NOMO-1 treated with dmso at 0.1 percent for 144 hours (cell line): ENCODE measurements around the gene BMP4.

Experiments
- DNase-seq: peaks from one replicate; lab custom pipeline; 2025; ENCODE audit not compliant: unreplicated experiment; lab: John Stamatoyannopoulos, UW

The BMP4 gene

GRCh38 chr14:53947094-53947445, 9.6 kb downstream of the BMP4 start:
- no peak for DNase-seq

GRCh38 chr14:53946404-53947093, 10.1 kb downstream of the BMP4 start:
- DNase-seq: no peak

- DNase-seq: no peak
Measured at GRCh38 chr14:53946071-53946403, 10.6 kb downstream of the BMP4 start.

GRCh38 chr14:53943751-53944083, 12.9 kb downstream of the BMP4 start:
- DNase-seq: no peak

- DNase-seq: no peak
Measured at GRCh38 chr14:53942970-53943750, 13.5 kb downstream of the BMP4 start.

GRCh38 chr14:53938136-53938837, 18.3 kb downstream of the BMP4 start:
- no peak for DNase-seq

- no peak for DNase-seq
Measured at GRCh38 chr14:53934778-53935414, 21.7 kb downstream of the BMP4 start.

GRCh38 chr14:53932966-53933365, 23.7 kb downstream of the BMP4 start:
- DNase-seq: no peak

- no peak for DNase-seq
Measured at GRCh38 chr14:53929871-53930715, 26.5 kb downstream of the BMP4 start.

- DNase-seq: no peak
Measured at GRCh38 chr14:53927171-53927570, 29.5 kb downstream of the BMP4 start.

GRCh38 chr14:53925201-53925766, 31.3 kb downstream of the BMP4 start:
- no peak for DNase-seq

GRCh38 chr14:53924753-53925152, 31.9 kb downstream of the BMP4 start:
- no peak for DNase-seq

GRCh38 chr14:53921027-53921426, 35.6 kb downstream of the BMP4 start:
- no peak for DNase-seq

GRCh38 chr14:53916239-53916638, 40.4 kb downstream of the BMP4 start:
- no peak for DNase-seq

- no peak for DNase-seq
Measured at GRCh38 chr14:53915364-53916014, 41.1 kb downstream of the BMP4 start.

GRCh38 chr14:53912021-53912420, 44.6 kb downstream of the BMP4 start:
- no peak for DNase-seq

- no peak for DNase-seq
Measured at GRCh38 chr14:53908416-53908815, 48.2 kb downstream of the BMP4 start.

GRCh38 chr14:53902307-53902706, 54.3 kb downstream of the BMP4 start:
- DNase-seq: no peak

GRCh38 chr14:53900499-53900898, 56.1 kb downstream of the BMP4 start:
- no peak for DNase-seq
